Nephron (organoid): ENCODE data around the gene KLHL15.

Experiments
- H3K27ac Mint-ChIP-seq, 3 experiments: 2 replicates each; pipeline ENCODE4 v1.8.0; 2020; ENCODE audit warnings: mixed read lengths in 3 of 3, mild to moderate bottlenecking in 2 of 3, moderate library complexity in 1 of 3
- H3K27me3 Mint-ChIP-seq: 2 replicates; pipeline ENCODE4 v1.8.0; 2021; ENCODE audit warnings: low read depth, mild to moderate bottlenecking, moderate library complexity, mixed read lengths
- H3K36me3 Mint-ChIP-seq: 2 replicates; pipeline ENCODE4 v1.8.0; 2020; ENCODE audit warnings: low read depth, mixed read lengths
- H3K4me1 Mint-ChIP-seq: 2 replicates; pipeline ENCODE4 v1.8.0; 2020; ENCODE audit warnings: mixed read lengths
- H3K4me3 Mint-ChIP-seq, 3 experiments: 2 replicates each; pipeline ENCODE4 v1.8.0; 2020; ENCODE audit warnings: mild to moderate bottlenecking in 3 of 3, mixed read lengths in 3 of 3, moderate library complexity in 2 of 3
- H3K9me3 Mint-ChIP-seq: 2 replicates; pipeline ENCODE4 v1.8.0; 2020; ENCODE audit warnings: mixed read lengths
- TF ChIP-seq, protein P1 (sequence below), 3 experiments: fragments of 200-600 bp; sonication (generic); IDR thresholded peaks; one replicate each; pipeline ENCODE4 v1.5.0; 2021; ENCODE audit warnings: antibody characterized with exemption in 3 of 3; ENCODE audit not compliant: unreplicated experiment in 3 of 3

The KLHL15 gene

DNA sequence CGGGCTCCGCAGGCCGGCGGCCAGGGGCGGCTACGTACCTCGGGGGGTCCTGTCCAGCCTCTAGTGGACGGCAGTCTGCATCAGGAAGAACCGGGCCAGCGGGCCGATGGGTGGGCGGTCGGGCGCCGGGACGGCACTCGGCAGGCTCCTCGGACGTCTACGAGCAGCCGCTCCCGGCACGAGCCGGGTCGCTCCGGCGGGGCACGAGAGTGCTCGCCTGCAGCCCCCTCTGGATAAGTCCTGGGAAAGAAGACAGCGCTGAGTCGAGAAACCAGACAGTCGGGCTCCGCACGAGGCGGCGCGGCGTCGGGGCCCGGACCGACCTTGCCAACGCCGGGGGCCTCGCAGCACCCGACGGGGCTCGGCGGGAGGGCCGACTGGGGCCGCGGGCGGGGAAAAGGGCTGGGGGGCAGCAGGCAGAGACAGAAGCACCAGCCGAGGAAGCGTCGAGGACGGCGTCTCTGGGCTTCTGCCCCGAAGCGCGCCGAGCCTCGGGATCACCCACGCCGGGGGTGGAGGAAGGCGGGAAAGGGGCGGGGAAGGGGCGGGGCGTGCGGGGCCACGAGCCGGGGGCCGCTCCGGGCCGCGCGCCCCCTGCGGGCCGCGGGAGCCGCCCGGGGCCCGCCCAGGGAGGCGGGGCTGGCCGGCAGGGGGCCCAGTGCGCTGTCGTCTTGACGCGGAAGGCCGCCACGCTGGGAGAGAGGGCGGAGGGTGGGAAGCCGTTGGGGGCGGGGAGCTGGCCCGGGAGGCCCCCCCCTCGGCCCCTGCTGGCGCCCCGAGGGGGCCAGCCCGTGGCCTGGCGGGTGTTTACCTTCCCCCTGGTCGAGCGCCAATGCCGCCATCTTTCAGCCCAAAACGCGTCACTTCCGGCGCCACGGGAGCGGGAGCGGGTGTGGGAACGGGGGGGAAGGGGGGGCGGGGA is 1.9 kb downstream of the KLHL15 start:
- peaks cover 16% of the 10 kb centered on the region for H3K36me3 Mint-ChIP-seq
- H3K27me3 Mint-ChIP-seq, result no peaks in the 10 kb centered on the region
- peak overlapping the region; percentile 84 to 94 (median 94) for H3K4me3 Mint-ChIP-seq
- TF ChIP-seq, protein P1, sequence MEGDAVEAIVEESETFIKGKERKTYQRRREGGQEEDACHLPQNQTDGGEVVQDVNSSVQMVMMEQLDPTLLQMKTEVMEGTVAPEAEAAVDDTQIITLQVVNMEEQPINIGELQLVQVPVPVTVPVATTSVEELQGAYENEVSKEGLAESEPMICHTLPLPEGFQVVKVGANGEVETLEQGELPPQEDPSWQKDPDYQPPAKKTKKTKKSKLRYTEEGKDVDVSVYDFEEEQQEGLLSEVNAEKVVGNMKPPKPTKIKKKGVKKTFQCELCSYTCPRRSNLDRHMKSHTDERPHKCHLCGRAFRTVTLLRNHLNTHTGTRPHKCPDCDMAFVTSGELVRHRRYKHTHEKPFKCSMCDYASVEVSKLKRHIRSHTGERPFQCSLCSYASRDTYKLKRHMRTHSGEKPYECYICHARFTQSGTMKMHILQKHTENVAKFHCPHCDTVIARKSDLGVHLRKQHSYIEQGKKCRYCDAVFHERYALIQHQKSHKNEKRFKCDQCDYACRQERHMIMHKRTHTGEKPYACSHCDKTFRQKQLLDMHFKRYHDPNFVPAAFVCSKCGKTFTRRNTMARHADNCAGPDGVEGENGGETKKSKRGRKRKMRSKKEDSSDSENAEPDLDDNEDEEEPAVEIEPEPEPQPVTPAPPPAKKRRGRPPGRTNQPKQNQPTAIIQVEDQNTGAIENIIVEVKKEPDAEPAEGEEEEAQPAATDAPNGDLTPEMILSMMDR (IDR thresholded peaks at IDR 0.05; ENCODE audit: unreplicated experiment in 3 of 3), result peak in 1 of 3 experiments; percentile 42
- H3K9me3 Mint-ChIP-seq, result no peaks in the 10 kb centered on the region
- H3K4me1 Mint-ChIP-seq, result peaks cover 32% of the 10 kb centered on the region
- H3K27ac Mint-ChIP-seq, result peak overlapping the region; percentile 97 to 100 (median 99)

DNA sequence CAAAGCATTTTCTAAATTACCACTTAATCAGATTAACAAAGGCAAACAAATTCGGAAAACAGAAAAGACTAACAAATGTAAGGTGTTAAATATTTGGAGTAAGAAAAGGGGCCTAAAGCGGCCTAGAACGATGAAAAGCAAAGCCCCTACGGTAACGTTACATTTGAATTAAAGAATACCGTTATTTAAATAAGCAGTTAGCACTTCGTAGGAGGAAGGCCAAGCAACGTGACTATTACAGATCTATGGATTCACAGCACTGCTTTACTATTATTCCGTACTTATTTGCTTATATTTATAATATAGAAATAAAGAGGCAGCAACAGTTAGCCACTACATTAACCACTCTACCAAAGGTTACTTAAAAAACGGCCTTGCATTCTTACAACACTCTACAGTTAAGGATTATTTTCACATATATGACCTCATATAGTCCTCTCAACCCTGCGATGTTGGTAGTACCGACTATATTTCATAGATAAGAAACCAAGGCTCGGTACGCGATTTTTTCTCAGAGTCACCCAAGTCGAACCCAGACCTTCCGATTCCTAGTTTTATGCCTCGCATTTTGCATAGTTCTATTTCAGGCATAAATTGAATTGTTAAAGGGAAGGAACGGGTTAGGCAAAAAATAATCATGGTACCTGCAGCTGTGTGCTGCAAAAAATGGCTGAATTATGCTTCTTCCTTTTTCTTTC is 2.9 kb downstream of the KLHL15 start:
- Mint-ChIP-seq H3K9me3 (no peaks in the 10 kb centered on the region), H3K4me1 (peaks cover 35% of the 10 kb centered on the region), H3K27me3 (no peaks in the 10 kb centered on the region), H3K36me3 (peaks cover 16% of the 10 kb centered on the region), H3K27ac (peak overlapping the region; percentile 75 to 100 (median 98)), H3K4me3 (peak overlapping the region; percentile 84 to 94 (median 94))
- TF ChIP-seq, protein P1 (IDR thresholded peaks at IDR 0.05; ENCODE audit: unreplicated experiment in 3 of 3), result no peak

DNA sequence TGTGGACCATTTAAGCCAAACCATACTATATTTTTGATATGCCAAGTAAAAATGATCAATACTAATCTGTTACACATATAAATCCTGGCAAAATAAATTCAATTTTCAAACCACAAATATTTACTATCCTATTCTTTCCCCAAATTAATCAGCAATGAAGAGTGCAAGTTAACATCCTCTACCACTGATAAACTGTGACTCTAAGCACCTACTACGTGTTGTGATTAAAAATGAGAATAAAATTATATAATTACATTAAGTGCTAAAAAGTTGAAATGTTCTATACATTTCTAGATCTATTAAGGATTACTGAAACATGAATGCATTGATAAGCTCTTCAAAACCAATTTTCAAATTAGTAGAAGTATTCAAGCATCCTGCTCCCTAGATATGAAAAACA is 3.4 kb downstream of the KLHL15 start:
- TF ChIP-seq, protein P1 (IDR thresholded peaks at IDR 0.05; ENCODE audit: unreplicated experiment in 3 of 3), result no peak
- Mint-ChIP-seq H3K27ac (peak overlapping the region; percentile 75 to 100 (median 98)), H3K4me1 (peaks cover 35% of the 10 kb centered on the region), H3K9me3 (no peaks in the 10 kb centered on the region), H3K36me3 (peaks cover 16% of the 10 kb centered on the region), H3K4me3 (peak overlapping the region; percentile 84 to 94 (median 94)), H3K27me3 (no peaks in the 10 kb centered on the region)

DNA sequence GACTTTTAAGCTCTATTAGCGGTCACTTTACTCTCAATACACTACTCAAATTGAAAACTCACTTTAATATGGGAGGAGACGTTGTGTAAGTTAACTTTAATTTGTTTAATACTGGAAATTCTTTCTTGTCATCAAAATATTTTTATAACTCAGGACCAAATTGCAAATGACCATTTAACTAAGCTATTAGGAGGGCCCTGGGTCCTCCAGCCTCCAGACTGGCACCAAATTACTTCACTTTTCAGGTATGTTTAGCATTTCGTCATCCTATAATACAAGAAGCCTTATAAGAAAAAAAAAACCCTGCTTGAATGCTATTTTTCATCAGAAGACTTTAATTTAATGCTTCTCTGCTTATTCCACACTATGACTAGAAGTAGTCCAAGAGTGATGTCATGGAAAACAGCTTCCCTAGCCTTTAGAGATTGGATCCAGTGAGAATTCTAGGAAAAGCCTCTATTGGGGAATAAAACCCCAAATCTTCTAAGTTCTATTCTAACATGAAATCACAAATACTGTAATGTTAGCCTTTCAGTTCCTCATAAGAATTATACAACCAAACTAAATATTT is 6.6 kb downstream of the KLHL15 start:
- H3K27me3 Mint-ChIP-seq, result no peaks in the 10 kb centered on the region
- TF ChIP-seq, protein P1 (IDR thresholded peaks at IDR 0.05; ENCODE audit: unreplicated experiment in 3 of 3), result no peak
- peak overlapping the region in 2 of 3 experiments; percentile 5 to 34 for H3K4me3 Mint-ChIP-seq
- H3K36me3 Mint-ChIP-seq, result peaks cover 31% of the 10 kb centered on the region
- H3K4me1 Mint-ChIP-seq, result peaks cover 35% of the 10 kb centered on the region
- no peaks in the 10 kb centered on the region for H3K9me3 Mint-ChIP-seq
- H3K27ac Mint-ChIP-seq, result peak overlapping the region; percentile 39 to 74 (median 58)

DNA sequence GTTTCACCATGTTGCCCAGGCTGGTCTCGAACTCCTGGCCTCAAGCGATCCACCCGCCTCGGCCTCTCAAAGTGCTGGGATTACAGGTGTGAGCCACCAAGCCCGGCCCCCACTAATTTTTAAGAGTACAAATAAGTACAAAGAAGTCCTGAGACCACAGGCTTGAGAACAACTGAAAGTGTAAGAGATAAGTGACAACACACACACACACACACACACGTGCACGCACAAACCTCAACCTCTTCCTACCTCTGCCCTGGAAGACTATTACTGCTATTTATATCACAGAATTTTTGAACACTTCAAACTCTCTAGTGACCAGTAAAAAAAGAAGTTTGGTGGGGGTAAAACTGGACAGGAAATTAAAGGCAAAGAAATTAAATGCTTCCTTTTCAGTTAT is 7.5 kb downstream of the KLHL15 start:
- H3K27ac Mint-ChIP-seq, result peak overlapping the region in 2 of 3 experiments; percentile 9 to 74

More for the DNA sequence above, 7.5 kb downstream of the KLHL15 start:
- Mint-ChIP-seq H3K36me3 (peaks cover 36% of the 10 kb centered on the region), H3K9me3 (no peaks in the 10 kb centered on the region), H3K27me3 (no peaks in the 10 kb centered on the region), H3K4me3 (no peak overlapping the region), H3K4me1 (peaks cover 39% of the 10 kb centered on the region)
- TF ChIP-seq, protein P1 (IDR thresholded peaks at IDR 0.05; ENCODE audit: unreplicated experiment in 3 of 3), result no peak
